ENCODE data around the gene TMEM270.

DNA sequence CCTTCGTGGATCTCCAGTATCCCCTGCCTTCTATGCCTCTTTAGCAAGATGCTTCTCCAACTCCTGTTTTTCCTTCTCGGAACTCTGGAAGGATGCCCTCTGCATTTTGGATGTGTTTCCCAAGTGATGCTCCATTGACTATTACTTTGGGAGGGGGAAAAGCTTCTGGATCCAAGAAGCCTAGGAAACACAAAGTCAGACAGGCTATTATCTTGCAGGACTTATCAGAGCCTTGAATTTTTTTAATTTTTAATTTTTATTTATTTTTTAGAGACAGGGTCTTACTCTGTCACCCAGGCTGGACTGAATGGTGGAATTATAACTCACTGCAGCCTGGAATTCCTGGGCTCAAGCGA, 21.1 kb downstream of the TMEM270 start:
- TF ChIP-seq, protein P1, sequence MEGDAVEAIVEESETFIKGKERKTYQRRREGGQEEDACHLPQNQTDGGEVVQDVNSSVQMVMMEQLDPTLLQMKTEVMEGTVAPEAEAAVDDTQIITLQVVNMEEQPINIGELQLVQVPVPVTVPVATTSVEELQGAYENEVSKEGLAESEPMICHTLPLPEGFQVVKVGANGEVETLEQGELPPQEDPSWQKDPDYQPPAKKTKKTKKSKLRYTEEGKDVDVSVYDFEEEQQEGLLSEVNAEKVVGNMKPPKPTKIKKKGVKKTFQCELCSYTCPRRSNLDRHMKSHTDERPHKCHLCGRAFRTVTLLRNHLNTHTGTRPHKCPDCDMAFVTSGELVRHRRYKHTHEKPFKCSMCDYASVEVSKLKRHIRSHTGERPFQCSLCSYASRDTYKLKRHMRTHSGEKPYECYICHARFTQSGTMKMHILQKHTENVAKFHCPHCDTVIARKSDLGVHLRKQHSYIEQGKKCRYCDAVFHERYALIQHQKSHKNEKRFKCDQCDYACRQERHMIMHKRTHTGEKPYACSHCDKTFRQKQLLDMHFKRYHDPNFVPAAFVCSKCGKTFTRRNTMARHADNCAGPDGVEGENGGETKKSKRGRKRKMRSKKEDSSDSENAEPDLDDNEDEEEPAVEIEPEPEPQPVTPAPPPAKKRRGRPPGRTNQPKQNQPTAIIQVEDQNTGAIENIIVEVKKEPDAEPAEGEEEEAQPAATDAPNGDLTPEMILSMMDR (IDR thresholded peaks at IDR 0.05): no peak
- TF ChIP-seq POLR2AphosphoS5 (IDR thresholded peaks at IDR 0.05; ENCODE audit: low read depth, low read length) (no peak), REST (IDR thresholded peaks at IDR 0.05; ENCODE audit: insufficient read depth in 1 of 2, low read depth in 2 of 2, low read length in 1 of 2) (no peak)

Data from Panc1 (cell line).